GM23248 (cell line): Measurements from ENCODE around the gene PIAS3. TPM values are rescaled to one million over a fixed set of nuclear protein-coding genes. Genes with fewer than 3 reads are reported as not detected.

ENCODE experiments used
- DNase-seq: peaks from one replicate; pipeline ENCODE4 v3.0.0-alpha.2; 2015
- H2AFZ ChIP-seq: fragments of 200-600 bp; sonication (generic); 2 replicates; pipeline ENCODE4 v1.6.1; 2016; ENCODE audit warnings: antibody characterized with exemption
- H3F3A ChIP-seq: fragments of 200-600 bp; sonication (generic); 2 replicates; pipeline ENCODE4 v1.6.1; 2016; ENCODE audit warnings: mild to moderate bottlenecking, antibody characterized with exemption, mixed run types; ENCODE audit not compliant: insufficient read depth
- H3K27ac ChIP-seq: fragments of 200-600 bp; sonication (generic); 2 replicates; pipeline ENCODE4 v1.5.1; 2016; ENCODE audit warnings: mild to moderate bottlenecking
- H3K27me3 ChIP-seq: fragments of 200-600 bp; sonication (generic); replicated peaks from 2 replicates; pipeline ENCODE4 v1.6.1; 2016; ENCODE audit warnings: mild to moderate bottlenecking; ENCODE audit not compliant: insufficient read depth
- H3K36me3 ChIP-seq: fragments of 200-600 bp; sonication (generic); 2 replicates; pipeline ENCODE4 v1.6.1; 2016; ENCODE audit warnings: low read depth, mild to moderate bottlenecking
- H3K4me1 ChIP-seq: fragments of 200-600 bp; sonication (generic); 2 replicates; pipeline ENCODE4 v1.6.1; 2016; ENCODE audit warnings: mild to moderate bottlenecking; ENCODE audit not compliant: insufficient read depth
- H3K4me2 ChIP-seq: fragments of 200-600 bp; sonication (generic); one replicate; pipeline ENCODE4 v1.6.1; 2016; ENCODE audit warnings: mild to moderate bottlenecking; ENCODE audit not compliant: unreplicated experiment
- H3K4me3 ChIP-seq: fragments of 200-600 bp; sonication (generic); 2 replicates; pipeline ENCODE4 v1.5.1; 2016; ENCODE audit warnings: mild to moderate bottlenecking
- H3K79me2 ChIP-seq: fragments of 200-600 bp; sonication (generic); 2 replicates; pipeline ENCODE4 v1.6.1; 2016; ENCODE audit warnings: mild to moderate bottlenecking; ENCODE audit not compliant: insufficient read depth
- H3K9ac ChIP-seq: fragments of 200-600 bp; sonication (generic); 2 replicates; pipeline ENCODE4 v1.6.1; 2016; ENCODE audit warnings: mild to moderate bottlenecking
- H3K9me2 ChIP-seq: fragments of 200-600 bp; sonication (generic); 2 replicates; pipeline ENCODE4 v1.6.1; 2016; ENCODE audit warnings: mixed run types, mild to moderate bottlenecking, moderate library complexity; ENCODE audit not compliant: insufficient read depth
- H3K9me3 ChIP-seq: fragments of 200-600 bp; sonication (generic); one replicate; pipeline ENCODE4 v1.6.1; 2017; ENCODE audit warnings: low read depth
- H4K20me1 ChIP-seq: fragments of 200-600 bp; sonication (generic); 2 replicates; pipeline ENCODE4 v1.6.0; 2016; ENCODE audit not compliant: insufficient read depth
- EZH2 ChIP-seq: fragments of 200-600 bp; sonication (generic); IDR thresholded peaks from 2 replicates; pipeline ENCODE4 v1.6.1; 2018; ENCODE audit warnings: antibody characterized with exemption, mild to moderate bottlenecking; ENCODE audit not compliant: insufficient read depth, poor library complexity, severe bottlenecking
- EZH2phosphoT487 ChIP-seq: fragments of 200-600 bp; sonication (generic); IDR thresholded peaks from 2 replicates; pipeline ENCODE4 v1.6.1; 2018; ENCODE audit warnings: antibody characterized with exemption, moderate library complexity, mild to moderate bottlenecking, low read depth; ENCODE audit not compliant: insufficient read depth
- WGBS, 2 experiments: methylation state at CpG; one replicate each; pipeline ENCODE4 v1.1.6; 2015 to 2017; ENCODE audit warnings: low lambda C conversion rate in 2 of 2, low coverage in 1 of 2; ENCODE audit errors: missing lambda C conversion rate in 2 of 2; 5-methylcytosine and 5-hydroxymethylcytosine counted together
- in situ Hi-C: fragments of 300-500 bp; cut with MboI; formaldehyde crosslinking; loops from 2 replicates; pipeline ENCODE4 v1.15.0; 2020
- polyA plus RNA-seq: library from polyadenylated mRNA; unstranded; fragments of >200 nt; fragmentation: Nextera tagmentation; extraction: Ambion mirVana; gene quantifications from 2 replicates; pipeline ENCODE4 v1.2.1, GENCODE V29; 2016
- total RNA-seq: library from RNA; depleted of rRNA; stranded (reverse); fragments of >200 nt; shearing (Covaris generic); gene quantifications from 2 replicates; pipeline ENCODE4 v1.2.3, GENCODE V29; 2014

The PIAS3 gene
- total and polyA plus RNA-seq, 2 experiments from 2014 or later, result 22.2 to 63.0 TPM

DNA sequence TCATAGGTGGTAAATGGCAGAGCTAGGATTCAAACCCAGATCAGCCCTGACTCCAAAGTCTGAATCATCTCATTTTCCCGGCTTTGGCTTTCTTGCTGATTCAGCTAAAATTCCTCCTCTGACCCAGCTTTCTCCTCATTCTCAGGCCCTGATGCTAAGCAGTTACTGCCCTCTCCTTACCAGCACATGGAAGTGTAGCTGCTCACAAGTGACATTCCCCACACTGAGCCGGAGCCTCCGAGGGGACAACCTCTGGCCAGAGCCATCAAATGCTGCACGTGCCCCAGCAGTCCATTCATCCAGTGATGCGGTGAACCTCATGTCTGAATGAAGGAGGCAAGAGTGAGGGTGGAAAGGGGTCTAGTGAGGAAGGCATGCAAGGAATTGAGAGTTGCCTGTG, 39.9 kb upstream of the PIAS3 start:
- no peak overlapping the region for H3K4me3 ChIP-seq
- no peak overlapping the region for H3K4me2 ChIP-seq
- in situ Hi-C loops, result no loop called here
- H3K9me2 ChIP-seq, result no peaks in the 10 kb centered on the region
- no peaks in the 10 kb centered on the region for H3K4me1 ChIP-seq
- H4K20me1 ChIP-seq, result no peaks in the 10 kb centered on the region
- no peaks in the 10 kb centered on the region for H3K36me3 ChIP-seq
- no peaks in the 10 kb centered on the region for H3K27me3 ChIP-seq
- 71% methylated on average over 5 of the region's 5 CpGs for WGBS, 2 experiments
- TF ChIP-seq EZH2 (no peak), EZH2phosphoT487 (no peak)
- H3F3A ChIP-seq, result no peaks in the 10 kb centered on the region
- no peak overlapping the region for H3K9ac ChIP-seq
- H2AFZ ChIP-seq, result no peak overlapping the region
- H3K27ac ChIP-seq, result no peak overlapping the region
- no peak for DNase-seq
- no peaks in the 10 kb centered on the region for H3K9me3 ChIP-seq
- no peaks in the 10 kb centered on the region for H3K79me2 ChIP-seq

GRCh38 chr1:145897969-145898368, 39.1 kb upstream of the PIAS3 start:
- Histone ChIP-seq H3K9ac (no peak overlapping the region), H4K20me1 (no peaks in the 10 kb centered on the region), H3K4me2 (no peak overlapping the region), H3F3A (no peaks in the 10 kb centered on the region), H3K4me3 (no peak overlapping the region), H3K36me3 (no peaks in the 10 kb centered on the region), H3K9me3 (no peaks in the 10 kb centered on the region), H3K27ac (no peak overlapping the region), H2AFZ (no peak overlapping the region), H3K4me1 (no peaks in the 10 kb centered on the region), H3K79me2 (no peaks in the 10 kb centered on the region), H3K27me3 (no peaks in the 10 kb centered on the region), H3K9me2 (no peaks in the 10 kb centered on the region)
- DNase-seq, result no peak
- in situ Hi-C loops, result no loop called here
- 91 to 95% methylated on average over 1 of the region's 1 CpG for WGBS, 2 experiments
- TF ChIP-seq EZH2, result no peak
- TF ChIP-seq EZH2phosphoT487, result no peak

DNA sequence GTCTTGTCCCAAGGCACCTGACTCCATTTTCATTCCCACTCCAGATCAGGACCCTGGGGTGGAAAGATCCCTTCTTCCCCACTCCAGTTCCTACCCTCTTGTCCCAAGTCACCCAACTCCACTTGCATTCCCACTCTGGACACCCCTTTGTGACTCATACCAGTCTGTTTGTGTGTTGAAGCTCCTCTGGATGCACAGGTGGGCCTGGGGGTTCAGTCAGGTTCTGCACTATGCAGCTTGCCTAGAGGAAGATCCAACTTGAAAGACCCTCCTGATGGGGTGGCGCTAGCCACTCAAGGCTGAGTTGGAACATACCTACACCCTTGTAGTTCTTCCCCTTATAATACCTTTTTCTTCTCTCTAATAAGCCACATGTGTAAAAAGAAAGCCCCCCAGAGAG, 36.6 kb upstream of the PIAS3 start:
- Histone ChIP-seq H3K4me3 (no peak overlapping the region), H3F3A (peaks cover 18% of the 10 kb centered on the region), H3K79me2 (no peaks in the 10 kb centered on the region), H3K9me2 (no peaks in the 10 kb centered on the region), H3K27ac (no peak overlapping the region), H2AFZ (no peak overlapping the region), H3K4me1 (peaks cover 17% of the 10 kb centered on the region), H3K27me3 (no peaks in the 10 kb centered on the region), H4K20me1 (no peaks in the 10 kb centered on the region), H3K9ac (no peak overlapping the region), H3K9me3 (no peaks in the 10 kb centered on the region), H3K36me3 (no peaks in the 10 kb centered on the region), H3K4me2 (no peak overlapping the region)
- WGBS, 2 experiments, result 96 to 100% methylated on average over 1 of the region's 1 CpG
- no peak for DNase-seq
- in situ Hi-C loops, result no loop called here
- no peak for TF ChIP-seq EZH2
- no peak for TF ChIP-seq EZH2phosphoT487

GRCh38 chr1:145893306-145894055, 34.6 kb upstream of the PIAS3 start:
- in situ Hi-C loops, result no loop called here
- Histone ChIP-seq H3K36me3 (no peaks in the 10 kb centered on the region), H3K27ac (no peak overlapping the region)

More at GRCh38 chr1:145893306-145894055, 34.6 kb upstream of the PIAS3 start:
- no peak overlapping the region for H3K4me3 ChIP-seq
- peaks cover 25% of the 10 kb centered on the region for H3F3A ChIP-seq
- H3K9me2 ChIP-seq, result no peaks in the 10 kb centered on the region
- no peaks in the 10 kb centered on the region for H4K20me1 ChIP-seq
- 74 to 79% methylated on average over 7 of the region's 7 CpGs for WGBS, 2 experiments
- H3K4me2 ChIP-seq, result no peak overlapping the region
- no peak for DNase-seq
- H3K79me2 ChIP-seq, result no peaks in the 10 kb centered on the region
- no peaks in the 10 kb centered on the region for H3K27me3 ChIP-seq
- no peak overlapping the region for H3K9ac ChIP-seq
- peaks cover 17% of the 10 kb centered on the region for H3K4me1 ChIP-seq
- TF ChIP-seq EZH2phosphoT487, result no peak
- TF ChIP-seq EZH2, result no peak
- H2AFZ ChIP-seq, result no peak overlapping the region
- no peaks in the 10 kb centered on the region for H3K9me3 ChIP-seq
